Body of pancreas (tissue), 4 donors: ENCODE measurements around the gene LRP10.

Experiments used
- CTCF ChIP-seq, 7 experiments: fragments of 450-650 bp in 4 of 7; fragments of 200-600 bp in 3 of 7; sonication (generic) in 3 of 7; IDR thresholded peaks; one replicate each; pipeline ENCODE4 v1.5.1; 2016 to 2019; ENCODE audit warnings: antibody characterized with exemption in 7 of 7
- POLR2A ChIP-seq, 3 donors: fragments of 450-650 bp; IDR thresholded peaks; one replicate each; pipeline ENCODE4 v1.6.1; 2016; ENCODE audit warnings: antibody characterized with exemption in 3 of 3, mild to moderate bottlenecking in 2 of 3

- no peak for TF ChIP-seq CTCF (IDR thresholded peaks at IDR 0.05)
- TF ChIP-seq POLR2A (IDR thresholded peaks at IDR 0.05), result no peak
Observed at GRCh38 chr14:22849212-22849819, 22.2 kb upstream of the LRP10 start.
